Measurements from ENCODE around the gene PLCG2.
"Not testable (repeated sequence)": the region's sequence is repeated elsewhere in the genome, so short reads cannot be mapped to it uniquely, and the experiment has no call there.

PLCG2 gene

GRCh38 chr16:81755915-81756614, 23.0 kb upstream of the PLCG2 start:
- DNase-seq: no peak

DNA sequence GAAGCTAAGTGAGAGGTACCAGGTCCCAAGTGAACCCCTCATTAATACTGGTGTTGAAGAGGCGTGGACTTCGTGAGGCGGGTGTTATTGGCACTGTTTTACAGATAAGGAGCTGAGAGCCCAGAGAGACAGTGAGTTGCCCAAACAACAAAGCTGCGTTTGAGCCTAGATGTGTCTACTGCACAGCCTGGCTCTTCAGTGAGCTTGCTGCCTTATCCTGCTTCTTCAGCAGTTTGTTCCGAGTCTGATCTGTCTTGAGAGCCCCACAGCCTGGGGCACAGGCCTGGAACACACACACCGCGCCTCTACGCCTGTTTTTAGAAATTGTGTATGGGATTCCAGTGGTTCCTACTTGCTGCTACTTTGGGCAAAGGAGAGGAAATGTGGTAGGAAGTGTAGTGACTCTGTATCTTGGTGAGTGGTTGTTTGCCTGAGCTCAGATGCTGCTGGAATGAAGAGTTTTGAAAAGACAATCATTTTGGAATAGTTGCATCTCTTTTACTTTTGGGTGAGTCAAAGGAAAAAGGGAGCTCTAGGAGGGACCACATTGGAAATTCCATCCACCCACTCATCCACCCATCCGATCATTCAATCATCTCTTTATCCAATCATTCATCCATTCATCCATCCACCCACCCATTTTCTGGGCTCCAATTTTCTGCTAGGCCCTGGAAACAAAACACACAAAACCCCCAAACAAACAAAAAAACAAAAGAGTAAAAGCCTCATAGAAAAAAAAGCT, 22.3 kb upstream of the PLCG2 start:
- DNase-seq: no peak

- DNase-seq: no peak
Measured at GRCh38 chr16:81758376-81758775, 20.7 kb upstream of the PLCG2 start.

GRCh38 chr16:81762322-81762721, 16.8 kb upstream of the PLCG2 start:
- not testable (repeated sequence) for DNase-seq

DNA sequence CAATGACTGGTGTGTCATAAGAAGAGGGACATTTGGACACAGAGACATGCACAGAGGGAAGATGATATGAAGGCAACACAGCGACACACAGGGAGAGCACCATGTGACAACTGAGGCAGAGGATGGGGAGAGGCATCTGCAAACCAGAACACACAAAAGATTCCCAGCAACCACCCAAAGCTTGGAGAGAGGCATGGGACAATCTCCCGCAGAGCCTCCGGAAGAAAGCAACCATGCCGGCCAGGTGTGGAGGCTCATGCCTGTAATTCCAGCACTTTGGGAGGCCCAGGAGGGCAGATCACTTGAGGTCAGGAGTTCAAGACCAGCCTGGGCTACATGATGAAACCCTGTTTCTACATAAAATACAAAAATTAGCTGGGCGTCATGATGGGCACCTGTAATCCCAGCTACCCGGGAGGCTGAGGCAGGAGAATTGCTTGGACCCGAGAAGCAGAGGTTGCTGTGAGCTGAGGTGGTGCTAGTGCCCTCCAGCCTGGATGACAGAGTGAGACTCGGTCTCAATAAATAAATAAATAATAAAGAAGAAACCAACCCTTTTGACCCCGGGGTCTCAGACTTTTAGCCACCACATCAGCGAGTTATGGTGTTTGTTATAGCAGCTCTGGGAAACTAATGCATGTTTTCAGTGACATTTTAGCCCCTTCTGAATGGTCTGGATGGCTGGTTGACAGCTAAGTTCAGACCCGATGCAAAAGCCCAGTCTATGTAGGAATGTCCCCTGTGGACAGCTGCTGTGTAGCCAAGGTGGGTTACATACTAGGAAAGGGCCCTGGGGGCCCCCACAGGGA, 13.8 kb upstream of the PLCG2 start:
- DNase-seq: no peak

GRCh38 chr16:81765969-81766368, 13.1 kb upstream of the PLCG2 start:
- no peak for DNase-seq

GRCh38 chr16:81767987-81768592, 11.0 kb upstream of the PLCG2 start:
- DNase-seq: no peak

DNA sequence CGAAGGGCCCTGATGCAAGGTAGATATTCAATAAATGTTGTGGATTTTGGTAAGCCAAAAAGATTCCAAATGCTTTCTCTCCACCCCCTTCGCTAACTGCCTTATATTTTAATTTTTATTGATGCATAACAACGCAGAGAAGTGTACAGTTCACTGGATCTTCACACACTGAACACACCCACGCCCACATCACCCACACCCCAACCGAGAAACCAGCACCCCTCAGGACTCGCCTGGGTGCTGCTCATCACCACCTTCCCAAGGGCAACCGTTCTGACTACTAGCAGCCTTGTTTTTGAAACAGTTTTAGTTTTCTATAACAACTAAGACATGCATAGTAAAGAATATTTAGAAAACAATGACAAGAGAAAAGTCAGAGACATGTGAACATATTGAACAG, 9.1 kb upstream of the PLCG2 start:
- DNase-seq: no peak

GRCh38 chr16:81774348-81774747, 4.7 kb upstream of the PLCG2 start:
- no peak for DNase-seq

GRCh38 chr16:81775570-81775969, 3.5 kb upstream of the PLCG2 start:
- DNase-seq: no peak

DNA sequence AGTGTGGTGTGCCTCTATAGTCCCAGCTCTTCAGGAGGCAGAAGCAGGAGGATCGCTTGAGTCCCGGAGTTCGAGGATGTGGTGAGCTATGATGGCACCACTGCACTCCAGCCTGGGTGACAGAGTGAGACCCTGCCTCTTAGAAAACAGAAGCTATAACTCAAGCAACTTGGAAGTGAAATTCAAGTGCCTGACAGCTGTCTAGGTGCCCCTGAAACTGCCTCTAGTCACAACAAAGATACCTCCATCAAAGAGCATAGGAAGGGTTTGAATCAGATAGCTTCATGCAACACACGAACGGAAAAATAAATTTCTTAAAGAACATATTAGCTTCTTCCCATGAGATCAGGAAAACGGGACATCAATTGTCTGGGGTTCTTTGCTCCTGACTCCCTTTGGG, 860 bp upstream of the PLCG2 start:
- DNase-seq: peak in 1 of 2 experiments; percentile 25

- peak in 1 of 2 experiments; percentile 13 for DNase-seq
Measured at GRCh38 chr16:81779536-81780320, 637 bp downstream of the PLCG2 start.

GRCh38 chr16:81780350-81780749, 1.3 kb downstream of the PLCG2 start:
- no peak for DNase-seq

- DNase-seq: no peak
Measured at GRCh38 chr16:81782236-81782635, 3.1 kb downstream of the PLCG2 start.

- no peak for DNase-seq
Measured at GRCh38 chr16:81784072-81784795, 5.1 kb downstream of the PLCG2 start.

DNA sequence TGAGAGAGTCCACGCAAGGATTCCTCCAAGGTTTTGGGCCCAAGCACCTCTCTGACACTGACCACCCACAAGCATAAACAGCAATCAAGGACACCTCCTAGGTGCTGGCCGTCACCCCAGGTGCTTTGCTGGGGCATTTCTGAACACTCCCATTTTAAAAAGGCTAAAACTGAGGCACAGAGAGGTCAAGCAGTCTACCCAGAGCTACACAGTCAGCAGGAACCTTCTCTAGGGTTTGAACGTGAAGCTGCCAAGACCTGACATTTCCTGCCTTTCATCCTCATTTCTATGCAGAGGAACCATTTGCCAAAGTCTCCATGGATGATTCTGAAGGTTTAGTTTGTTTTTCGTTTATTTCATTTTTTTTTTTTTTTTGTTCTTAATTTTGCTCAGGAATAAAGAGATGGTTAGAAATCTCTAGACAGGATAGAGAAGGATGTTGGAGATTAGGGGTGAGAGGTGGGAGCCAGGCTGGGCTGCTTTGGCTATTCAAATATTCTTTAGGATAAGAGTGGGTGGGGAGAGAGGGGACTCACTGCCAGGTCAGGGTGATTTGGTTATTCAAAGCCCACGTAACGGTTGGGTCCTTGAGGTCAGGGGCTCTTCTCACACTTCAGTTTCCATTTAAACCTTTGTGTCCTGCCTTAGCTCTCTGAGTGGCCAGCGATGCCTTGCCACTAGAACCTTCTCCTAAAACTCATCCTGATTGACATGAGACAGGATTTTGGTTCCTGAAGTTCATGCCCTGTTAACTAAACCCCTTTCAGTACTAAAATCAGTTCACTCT, 6.2 kb downstream of the PLCG2 start:
- DNase-seq: no peak

DNA sequence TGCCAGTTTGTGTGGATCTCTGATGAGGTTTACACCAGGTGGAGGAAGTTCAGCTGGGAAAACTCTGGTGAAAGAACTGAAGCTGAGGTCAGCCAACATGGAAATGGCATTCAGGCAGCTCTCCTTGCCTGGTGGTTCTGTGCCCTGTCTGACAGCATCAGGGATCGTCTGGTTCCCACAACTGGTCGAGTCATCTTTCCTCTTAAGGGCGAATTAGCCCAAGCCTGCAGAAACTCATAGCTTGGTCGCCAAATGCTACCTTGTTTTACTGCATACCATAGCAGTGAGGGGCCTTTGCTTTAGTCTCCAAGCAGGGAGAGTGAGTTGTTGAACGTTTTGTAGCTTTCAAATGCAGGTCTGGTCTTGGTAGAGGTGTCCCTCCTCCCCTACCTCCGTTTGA, 7.2 kb downstream of the PLCG2 start:
- DNase-seq: no peak

DNA sequence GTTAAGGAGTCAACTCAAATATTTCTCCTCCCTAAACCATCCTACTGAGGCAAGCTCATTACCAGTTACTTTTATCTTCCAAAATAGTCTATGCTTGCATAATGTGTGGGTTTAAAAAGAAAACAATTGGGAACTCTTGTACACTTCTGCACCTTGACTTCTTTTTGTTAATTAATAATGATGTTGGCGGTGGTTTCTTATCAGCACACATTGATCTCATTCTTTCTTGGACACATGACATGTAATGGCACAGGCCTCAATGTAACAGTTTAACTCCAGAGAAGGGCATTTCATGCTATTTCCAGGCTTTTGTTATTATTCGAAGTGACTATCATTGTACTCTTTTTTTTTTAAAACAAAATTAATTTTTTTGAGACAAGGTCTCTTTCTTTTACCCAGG, 7.8 kb downstream of the PLCG2 start:
- DNase-seq: no peak

DNA sequence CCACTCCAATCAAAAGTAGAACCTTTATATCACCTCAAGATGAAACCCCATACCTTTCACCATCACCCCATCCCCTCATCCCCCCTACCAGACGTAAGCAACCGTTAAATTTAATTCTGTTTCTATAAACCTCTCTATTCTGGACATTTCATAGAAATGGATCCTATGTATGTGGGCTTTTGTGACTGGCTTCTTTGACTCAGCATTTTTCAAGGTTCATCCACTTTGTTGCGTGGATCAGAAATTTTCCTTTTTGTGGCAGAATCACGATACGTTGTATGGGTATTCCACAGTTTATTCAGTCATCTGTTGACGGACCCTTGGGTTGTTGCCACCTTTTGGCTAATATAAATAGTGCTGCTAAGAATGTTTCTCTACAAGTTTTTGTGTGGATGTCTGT, 8.6 kb downstream of the PLCG2 start:
- no peak for DNase-seq

GRCh38 chr16:81790277-81790676, 11.2 kb downstream of the PLCG2 start:
- DNase-seq: no peak
